GM18867 (cell line): ENCODE data around the gene PPP1R18.
"Not testable (repeated sequence)": the region's sequence is repeated elsewhere in the genome, so short reads cannot be mapped to it uniquely, and the experiment has no call there.

Experiments used
- ATAC-seq: cut with Tn5 transposase; IDR thresholded peaks from one replicate; pipeline ENCODE4 v1.9.1; 2021; ENCODE audit warnings: mild to moderate bottlenecking, moderate library complexity; ENCODE audit not compliant: unreplicated experiment

PPP1R18 gene

DNA sequence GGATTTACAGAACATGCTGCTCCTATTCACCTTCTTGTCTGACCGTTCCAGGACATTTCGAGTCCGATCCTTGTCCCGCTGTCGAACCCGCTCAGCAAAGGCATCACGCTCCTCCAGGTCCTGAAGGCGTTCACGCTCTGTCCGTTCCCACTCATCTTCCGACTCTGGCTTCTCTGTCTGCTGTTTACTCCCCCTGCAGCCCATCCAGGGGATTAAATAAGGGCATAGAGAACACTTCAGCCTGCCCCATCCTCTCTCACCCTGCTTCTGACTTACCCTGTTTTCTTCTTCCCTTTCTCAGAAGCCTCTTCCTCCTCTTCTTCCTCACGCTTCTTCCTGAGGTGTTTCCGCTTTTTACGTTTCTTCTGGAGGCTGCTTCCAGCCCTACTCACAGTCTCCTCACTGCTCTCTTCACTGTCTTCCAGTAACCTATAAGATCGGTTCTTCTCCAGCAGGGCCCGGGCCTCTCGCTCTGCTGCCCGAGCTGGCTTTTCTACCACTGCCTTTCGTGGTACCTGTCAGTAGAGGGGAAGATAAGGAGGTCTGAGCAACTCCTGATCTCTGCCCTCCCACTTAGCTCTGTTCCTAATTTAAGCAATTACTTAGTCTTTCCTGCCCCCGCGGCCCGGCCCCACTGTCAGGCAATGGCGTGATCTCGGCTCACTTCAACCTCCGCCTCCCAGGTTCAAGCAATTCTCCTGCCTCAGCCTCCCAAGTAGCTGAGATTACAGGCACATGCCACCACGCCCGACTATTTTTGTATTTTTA is 15.5 kb downstream of the PPP1R18 start:
- no peak for ATAC-seq

DNA sequence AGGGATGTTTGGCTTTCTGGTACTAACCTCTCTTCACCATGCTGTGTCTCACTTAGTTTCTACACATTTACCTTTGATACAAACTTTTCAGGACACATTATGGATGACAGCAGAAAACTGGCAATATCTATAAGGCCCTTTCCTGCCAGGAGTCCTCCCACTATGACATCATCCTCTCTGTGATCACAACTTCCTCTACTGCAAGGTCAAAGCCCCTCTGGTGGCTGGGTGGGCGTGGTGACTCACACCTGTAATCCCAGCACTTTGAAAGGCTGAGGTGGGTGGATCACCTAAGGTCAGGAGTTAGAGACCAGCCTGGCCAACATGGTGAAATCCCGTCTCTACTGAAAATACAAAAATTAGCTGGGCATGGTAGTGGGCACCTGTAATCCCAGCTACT is 20.1 kb downstream of the PPP1R18 start:
- not testable (repeated sequence) for ATAC-seq

DNA sequence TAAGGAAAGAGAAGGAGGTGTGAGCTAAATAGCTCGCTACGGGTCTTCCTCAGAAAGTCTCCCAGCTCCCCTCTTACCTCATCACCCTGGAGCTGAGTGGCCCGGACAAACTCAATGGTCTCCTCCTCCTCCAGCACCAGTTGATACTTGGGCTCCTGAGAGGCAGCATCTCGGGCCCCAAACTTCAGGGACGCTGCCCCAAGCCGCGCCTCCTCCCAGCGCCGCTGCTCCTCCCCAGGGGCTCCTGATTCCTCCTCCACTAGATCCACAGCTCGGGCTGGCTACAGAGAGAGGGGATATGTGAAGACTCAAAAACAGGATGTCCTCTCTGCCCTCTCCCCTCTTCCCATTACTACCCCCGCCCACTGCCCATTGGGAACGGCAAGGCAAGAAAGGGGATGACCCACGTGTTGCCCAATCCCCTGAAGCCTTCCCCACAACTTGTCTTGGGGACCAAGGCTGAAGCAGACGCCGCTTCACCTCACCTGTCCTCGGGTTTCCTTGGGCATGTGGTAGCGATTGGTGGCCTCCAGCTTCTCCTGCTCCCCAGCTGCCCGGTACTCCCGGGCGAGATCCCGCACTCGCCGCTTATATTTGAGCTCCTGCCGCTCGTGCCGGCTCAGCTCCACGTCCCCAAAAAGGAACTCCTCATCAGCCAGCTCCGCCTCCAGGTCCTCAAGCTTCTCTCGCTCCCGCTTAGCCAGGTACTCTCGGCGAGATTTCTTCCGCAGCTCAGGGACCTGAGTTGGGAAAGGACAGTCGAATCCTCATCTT is 21.3 kb downstream of the PPP1R18 start:
- ATAC-seq: no peak

DNA sequence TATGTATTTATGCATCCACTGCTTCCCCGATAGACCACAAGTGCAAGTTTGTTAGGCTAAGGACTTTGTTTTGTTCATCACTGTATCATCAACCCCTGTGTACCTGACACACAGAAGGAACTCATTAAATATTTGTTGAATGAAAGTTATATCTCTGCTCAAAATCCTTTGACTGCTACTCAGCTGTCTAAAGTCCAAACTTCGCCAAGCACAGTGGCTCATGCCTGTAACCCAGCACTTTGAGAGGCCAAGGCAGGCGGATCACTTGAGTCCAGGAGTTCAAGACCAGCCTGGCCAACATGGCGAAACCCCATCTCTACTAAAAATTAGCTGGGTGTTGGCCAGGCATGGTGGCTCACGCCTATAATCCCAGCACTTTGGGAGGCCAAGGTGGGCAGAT is 28.5 kb downstream of the PPP1R18 start:
- ATAC-seq: not testable (repeated sequence)

DNA sequence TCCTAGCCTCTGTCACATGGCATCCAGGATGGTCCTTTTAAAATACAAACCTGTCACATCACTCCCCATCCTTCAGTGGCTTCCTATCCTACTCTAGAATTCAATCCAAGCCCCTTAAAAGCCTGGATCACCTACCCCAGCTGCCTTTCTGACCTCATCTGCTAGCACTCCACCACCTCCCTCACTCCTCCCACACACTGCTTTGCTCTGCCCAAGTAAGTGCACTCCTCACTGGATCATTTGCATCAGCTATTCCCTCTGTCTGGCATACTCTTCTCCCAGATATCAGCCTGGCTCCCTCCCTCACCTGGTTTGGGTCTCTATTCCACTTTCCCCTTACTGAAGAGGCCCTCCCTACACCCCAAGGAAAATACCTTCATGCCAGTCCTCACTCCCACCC is 29.0 kb downstream of the PPP1R18 start:
- ATAC-seq: no peak

DNA sequence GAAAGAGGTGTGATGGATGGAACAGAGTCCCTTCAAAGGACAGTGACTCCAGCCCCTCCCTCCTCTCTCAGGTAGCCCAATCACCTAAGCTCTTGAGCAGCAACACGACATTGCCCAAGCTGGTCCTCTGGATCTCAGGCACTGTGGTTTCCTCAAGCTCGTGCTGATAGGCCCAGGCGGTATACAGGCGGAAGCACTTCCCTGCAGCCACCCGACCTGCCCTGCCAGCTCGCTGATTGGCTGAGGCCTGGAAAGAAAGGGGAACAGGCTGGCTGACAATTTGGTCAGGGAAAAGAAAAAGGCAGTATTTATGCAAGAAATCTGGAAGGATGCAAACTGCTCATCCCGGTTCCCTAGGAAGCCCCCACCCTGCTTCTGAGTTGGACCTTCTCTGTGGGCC is 29.9 kb downstream of the PPP1R18 start:
- ATAC-seq: no peak

DNA sequence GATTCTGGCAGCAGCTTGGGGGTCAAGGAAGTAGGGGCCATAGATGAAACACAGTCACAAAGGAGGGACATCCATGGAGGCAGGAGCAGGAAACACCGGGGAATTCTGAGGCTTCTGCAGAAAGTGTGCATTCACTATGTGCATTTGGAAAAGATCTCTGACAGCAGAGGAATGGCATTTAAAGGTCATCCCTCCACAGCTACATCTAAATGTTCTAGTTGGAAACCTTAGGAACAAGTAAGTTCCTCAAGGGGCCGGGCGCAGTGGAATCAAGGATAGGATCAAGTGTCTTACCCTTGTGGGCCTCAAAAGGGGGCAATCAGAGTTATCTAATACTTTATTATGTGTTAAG is 30.7 kb downstream of the PPP1R18 start:
- ATAC-seq: no peak

DNA sequence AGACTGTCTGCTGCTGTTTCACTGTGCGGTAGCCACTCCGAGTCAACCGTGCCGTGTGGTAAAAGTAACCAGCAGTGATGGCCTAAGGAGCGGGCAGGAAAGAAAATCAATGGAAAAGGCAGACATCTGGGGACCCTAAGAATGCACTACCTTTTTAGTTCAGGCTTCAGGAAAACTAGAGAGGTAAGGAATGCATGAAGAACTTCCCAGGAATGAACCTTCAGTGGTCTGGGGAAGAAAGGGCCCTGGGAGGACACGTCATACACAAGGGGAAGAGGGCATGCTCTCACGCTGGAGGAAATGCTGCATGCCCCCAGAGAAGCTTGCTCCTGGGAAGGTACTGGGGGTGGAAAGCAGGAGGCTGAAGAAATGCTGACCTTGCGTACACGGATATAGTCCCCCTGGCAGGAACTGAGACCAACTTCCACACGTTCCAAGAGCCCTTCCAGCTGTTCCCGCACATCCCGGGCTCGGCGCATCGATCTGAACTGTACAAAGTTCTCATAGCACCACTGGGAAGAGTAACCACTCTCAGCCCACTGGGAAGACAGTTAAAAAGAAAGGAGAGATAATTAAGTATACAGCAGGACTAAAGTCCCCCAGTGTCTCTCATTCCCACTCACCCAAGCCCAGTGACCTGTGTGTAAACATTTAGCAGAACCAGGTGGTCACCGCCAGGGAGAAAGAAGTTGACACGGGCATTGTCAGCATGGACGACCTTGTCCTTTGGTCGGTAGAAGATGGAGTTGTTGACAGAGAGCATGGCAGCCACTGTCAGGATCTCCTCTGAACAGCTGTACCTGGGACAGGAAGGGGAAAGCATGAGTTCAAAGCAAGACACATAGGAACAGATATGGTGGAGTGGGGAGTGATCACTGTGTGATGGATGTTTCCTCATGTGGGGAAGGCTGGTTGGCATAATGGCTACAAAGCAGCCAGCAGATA is 31.4 kb downstream of the PPP1R18 start:
- ATAC-seq: no peak

DNA sequence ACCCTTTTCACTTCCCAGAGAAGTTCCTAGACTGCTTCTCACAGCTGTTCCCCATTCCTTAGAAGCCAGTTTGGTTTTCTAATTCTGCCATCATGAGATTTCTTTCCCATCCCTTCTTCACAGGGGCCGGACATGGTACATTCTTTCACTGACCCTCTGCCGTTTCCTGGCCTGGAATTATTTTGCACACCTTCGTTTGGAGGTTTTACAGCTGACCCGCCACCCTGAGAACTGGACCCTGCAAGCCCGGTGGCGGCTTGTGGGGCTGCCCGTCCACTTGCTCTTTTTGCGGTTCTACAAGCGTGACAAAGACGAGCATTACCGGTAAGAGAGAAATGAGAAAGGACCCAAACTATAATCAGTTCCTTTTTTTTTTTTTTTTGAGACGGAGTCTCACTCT is 35.3 kb downstream of the PPP1R18 start:
- ATAC-seq: no peak

DNA sequence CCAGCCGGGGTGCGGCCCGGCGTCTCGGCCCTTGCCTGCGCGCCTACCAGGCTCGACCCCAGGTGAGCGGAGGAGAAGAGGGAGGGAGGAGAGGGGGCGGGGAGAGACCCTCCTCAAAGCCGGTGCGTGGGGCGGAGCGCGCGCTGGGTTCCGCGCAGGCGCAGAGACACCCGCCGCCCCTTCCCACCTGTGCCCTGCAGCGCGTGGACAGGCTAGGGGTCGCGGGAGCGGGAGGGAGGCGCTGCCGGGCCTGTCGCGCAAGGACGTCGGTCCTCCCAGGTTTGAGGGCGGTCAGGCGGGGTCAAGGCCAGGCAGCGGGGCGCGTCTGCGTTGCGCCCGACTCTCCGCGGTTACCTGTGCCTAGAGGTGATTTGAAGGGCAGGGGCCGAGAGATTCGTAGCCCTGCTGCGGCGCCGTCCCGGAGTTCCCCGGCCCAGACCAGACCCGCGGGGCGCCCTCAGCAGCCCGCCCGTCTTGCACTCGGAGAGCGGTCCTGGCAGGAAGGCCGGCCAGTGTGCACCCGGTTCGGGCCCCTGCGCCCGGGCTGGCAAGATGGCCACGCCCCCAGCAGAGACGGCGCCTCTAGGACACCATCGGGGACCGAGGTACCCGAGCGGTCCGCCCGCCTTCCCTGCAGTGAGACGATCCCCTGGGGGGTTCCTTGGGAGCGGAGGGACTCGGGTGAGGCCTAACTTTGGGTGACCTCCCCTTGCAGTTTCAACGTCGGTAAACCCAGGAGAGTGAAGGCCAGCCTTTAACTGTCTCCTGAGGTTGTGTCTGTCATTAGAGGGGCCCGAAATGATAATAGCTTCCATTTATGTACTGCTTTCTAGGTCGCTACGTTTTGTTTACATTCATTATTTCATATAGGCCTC is 39.0 kb downstream of the PPP1R18 start:
- ATAC-seq: peak; percentile 62

DNA sequence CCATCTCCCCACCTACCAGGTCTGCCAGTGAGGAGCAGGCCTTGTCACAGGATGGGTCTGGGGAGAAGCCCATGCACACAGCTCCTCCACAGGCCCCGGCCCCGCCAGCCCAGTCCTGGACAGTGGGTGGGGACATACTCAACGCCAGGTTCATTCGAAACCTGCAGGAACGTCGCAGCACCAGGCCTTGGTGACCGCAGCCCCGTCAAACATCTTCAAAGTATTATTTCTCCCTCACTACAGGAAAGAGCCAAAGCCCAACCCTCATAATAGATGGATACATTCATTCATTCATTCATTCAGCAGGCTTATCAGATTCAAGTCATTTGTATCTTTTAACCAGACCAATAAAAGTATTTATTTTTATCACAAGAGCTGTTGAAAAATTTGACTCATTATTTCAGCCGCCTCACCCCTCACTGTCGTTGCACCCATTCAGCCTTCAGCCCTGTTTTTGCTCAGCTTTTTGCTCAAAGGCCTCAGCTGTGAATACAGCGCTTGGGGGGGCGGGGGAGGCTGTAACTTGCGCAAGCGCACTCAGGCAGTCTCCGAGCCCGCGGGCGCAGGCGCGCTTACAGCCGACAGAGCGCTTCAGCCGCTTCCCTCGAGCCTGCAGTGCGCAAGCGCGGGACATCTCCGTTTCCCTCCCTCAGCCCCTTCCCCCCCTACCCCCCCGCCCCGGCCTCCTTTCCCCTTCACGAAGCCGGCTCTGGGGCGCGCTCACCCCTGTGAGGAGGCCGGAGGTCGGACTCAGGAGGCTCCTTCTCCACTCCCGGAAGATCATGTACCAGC is 39.8 kb downstream of the PPP1R18 start, which contains the start of gene C6orf136:
Gene C6orf136, plus strand, starts transcription at position 684 of the 792 bp plus-strand sequence. Its CDS starts 99 bp downstream, at position 783.
- ATAC-seq: peak; percentile 51

DNA sequence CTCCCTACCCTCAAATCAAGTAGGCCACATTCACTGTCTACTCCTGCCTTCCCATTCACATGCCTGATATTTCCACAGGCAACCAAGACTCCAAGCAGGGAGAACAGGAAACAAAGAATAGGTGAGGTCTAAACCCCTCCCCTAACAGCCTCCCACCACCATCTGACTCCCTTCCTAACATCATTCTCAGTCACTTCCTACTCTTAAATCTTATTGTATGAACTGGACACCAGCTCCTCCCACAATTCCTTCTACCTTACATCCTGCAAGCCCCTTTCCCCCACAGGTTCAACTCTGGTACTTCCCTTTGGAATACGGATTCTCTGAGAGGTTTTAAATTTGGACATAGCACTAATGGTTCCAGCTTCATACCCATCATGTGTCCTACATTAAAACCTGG is 40.5 kb downstream of the PPP1R18 start:
- no peak for ATAC-seq

DNA sequence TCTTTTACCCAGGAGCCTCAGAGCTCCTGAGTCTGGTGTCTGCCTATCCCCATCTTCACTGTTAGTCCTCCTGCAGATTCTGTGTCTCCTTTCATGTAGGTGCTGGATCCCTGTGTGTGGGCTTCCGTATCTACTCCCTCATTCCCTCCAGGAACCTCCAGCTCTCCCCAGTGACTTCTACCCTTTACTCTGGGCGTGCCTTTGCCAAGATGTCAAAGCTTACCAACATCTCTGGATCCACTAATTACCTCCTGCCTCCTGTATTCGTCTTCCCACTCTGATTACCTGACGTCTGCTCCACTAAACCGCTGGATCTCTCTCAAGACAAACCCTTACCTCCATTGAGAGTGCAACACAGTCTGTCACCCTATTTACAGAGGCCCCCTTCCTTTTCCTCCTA is 41.7 kb downstream of the PPP1R18 start:
- ATAC-seq: no peak

DNA sequence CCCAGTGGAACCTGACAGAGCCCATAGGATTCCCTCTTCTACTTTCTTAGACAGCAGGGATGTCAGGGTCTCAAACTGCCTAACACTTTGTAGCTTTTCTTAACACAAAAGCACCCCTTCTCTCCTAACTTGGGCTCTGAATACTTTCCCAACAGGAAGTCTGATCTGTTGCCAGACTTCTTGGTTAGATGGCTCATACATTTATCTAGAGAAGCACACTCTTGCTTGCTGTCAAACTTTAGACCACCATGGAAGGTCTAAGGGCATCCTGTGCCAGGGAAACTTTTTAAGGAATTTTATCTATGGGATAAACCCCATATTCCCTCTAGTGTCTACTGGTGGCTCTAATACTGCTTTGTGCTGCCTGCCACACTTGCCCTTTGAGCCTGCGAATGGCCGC is 42.8 kb downstream of the PPP1R18 start:
- ATAC-seq: no peak

DNA sequence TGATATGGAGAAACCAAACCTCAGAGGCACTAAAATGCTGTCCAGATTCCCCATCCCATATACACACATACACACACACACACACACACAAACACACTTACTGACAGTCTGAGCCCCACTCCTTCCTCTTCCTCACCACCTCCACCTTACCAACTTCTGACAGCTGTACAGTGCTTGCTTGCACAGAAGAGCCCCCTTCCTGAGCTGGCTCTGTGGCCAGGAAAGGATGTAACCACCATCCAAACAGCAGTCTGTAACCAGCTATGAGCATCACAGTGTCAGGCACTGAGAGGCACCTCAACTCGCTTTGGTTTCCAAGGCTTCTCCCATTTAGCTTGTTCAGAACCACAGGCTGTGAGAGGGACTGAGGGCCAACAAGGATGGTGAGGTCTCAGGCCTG is 45.4 kb downstream of the PPP1R18 start:
- ATAC-seq: no peak

DNA sequence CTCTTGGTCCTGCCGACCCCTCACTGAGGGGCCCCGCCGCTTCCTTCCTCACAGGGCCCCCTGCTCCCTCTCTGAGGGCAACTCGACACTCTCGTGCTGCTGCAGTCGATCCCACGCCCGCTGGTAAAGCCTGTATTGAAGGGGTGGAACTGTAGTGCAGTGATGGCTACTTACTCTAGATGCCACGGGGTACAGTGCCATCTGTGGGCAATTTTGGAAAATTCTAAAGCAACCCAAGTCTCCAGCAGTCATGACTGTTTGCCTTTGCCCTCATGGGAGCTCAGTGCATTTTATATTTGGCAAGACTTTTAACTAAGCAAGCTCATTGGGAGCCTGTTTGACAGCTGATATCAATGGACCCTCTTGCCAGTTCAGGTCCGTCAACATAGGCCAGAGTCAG is 46.0 kb downstream of the PPP1R18 start:
- no peak for ATAC-seq

DNA sequence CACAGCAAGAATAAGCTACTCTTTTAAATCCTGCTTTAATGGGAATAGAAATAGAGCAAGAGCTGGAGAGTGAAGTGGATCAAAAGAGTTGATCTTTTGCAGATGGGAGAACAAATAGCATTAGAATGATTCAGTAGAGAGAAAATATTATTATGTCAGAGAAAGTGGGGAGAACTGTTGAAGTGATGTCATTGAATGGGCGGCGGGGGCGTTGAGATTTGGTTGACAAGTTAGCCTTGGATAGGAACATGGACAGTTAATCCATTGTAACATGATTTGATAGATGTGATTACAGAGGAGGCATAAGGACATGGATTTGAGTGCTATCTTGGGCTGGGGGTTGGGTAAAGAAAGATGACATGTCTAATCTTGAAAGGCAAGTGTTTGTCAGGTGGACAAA is 50.6 kb downstream of the PPP1R18 start:
- no peak for ATAC-seq

DNA sequence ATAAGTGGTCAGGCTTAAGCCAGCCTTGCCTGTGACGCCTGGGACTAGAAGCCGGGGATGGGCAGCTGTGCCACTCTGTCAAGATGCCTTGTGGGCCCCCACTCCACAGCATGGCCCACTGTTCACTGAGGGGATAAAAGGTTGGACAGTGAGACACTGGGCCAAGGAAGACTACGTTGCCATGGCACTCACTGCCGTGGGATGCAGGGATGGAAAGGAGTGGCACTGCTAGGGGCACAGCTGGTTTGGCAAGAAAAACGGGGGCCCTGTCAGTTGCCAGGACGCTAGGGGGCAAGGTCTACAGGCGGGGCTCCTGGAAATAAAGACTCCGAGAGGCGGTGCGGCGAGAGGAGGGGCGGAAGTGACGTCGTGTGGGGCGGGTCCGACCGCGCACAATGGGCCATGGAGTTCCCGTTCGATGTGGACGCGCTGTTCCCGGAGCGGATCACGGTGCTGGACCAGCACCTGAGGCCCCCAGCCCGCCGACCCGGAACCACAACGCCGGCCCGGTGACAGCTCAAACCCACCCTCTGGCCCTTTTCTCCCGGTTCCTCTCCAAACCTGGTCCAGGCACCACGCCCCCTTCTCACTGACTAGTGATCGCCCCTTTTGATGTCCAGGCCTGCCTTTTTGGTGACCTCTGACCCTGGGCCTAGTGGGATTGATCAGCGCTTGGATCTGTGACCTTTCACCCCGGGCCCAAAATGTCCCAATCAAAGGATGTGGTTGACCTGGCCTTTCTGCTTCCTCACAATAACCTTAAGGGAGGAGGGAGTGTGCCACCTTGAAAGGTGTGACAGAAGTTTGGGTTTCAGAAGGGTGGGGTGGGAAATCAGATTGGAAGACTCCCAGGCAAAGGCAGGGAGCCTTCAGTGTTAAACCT is 59.7 kb downstream of the PPP1R18 start, which contains the start of gene ATAT1:
Gene ATAT1, plus strand, starts transcription at position 391 of the 883 bp plus-strand sequence.
- ATAC-seq: peak; percentile 81
